ENCODE results near the gene ATRNL1. TPM values are rescaled to one million over a fixed set of nuclear protein-coding genes. Genes with fewer than 3 reads are reported as not detected.
"Not testable (repeated sequence)": the region's sequence is repeated elsewhere in the genome, so short reads cannot be mapped to it uniquely, and the experiment has no call there.

The ATRNL1 gene
- total and polyA plus RNA-seq, 12 donors = 4.8 to 217 (median 92.4) TPM

GRCh38 chr10:115525141-115525540, 432.0 kb downstream of the ATRNL1 start:
- intact Hi-C loops (cut with DNase I) = no loop called here
- 87 to 92% (median 91%) methylated on average over 5 of the region's 5 CpGs for WGBS, 4 donors
- DNase-seq = no peak
- H3K4me1 ChIP-seq (replicated peaks in 1 of 2) = no peaks in the 10 kb centered on the region
- no peak for TF ChIP-seq POLR2A (IDR thresholded peaks at IDR 0.05)
- TF ChIP-seq CTCF (IDR thresholded peaks at IDR 0.05) = no peak
- no peak overlapping the region for H3K27ac ChIP-seq
- no peak overlapping the region for H3K4me3 ChIP-seq
- no peaks in the 10 kb centered on the region for H3K9me3 ChIP-seq (replicated peaks in 1 of 3)
- no peaks in the 10 kb centered on the region for H3K27me3 ChIP-seq
- H3K36me3 ChIP-seq (replicated peaks in 1 of 2) = no peaks in the 10 kb centered on the region

GRCh38 chr10:115527682-115528081, 434.5 kb downstream of the ATRNL1 start:
- H3K4me1 ChIP-seq (replicated peaks in 1 of 2); H3K27me3 ChIP-seq; DNase-seq; H3K4me3 ChIP-seq; H3K27ac ChIP-seq; H3K9me3 ChIP-seq (replicated peaks in 1 of 3); H3K36me3 ChIP-seq (replicated peaks in 1 of 2); intact Hi-C loops (cut with DNase I): not testable (repeated sequence)

- H3K4me3 ChIP-seq; H3K27ac ChIP-seq; H3K36me3 ChIP-seq (replicated peaks in 1 of 2); H3K9me3 ChIP-seq (replicated peaks in 1 of 3); intact Hi-C loops (cut with DNase I); DNase-seq; H3K4me1 ChIP-seq (replicated peaks in 1 of 2); H3K27me3 ChIP-seq: not testable (repeated sequence)
- WGBS, 4 donors = 90 to 100% (median 94%) methylated on average over 15 to 18 of the region's 18 CpGs
Measured at GRCh38 chr10:115536401-115536800, 443.2 kb downstream of the ATRNL1 start.

- intact Hi-C loops (cut with DNase I) = no loop called here
- H3K36me3 ChIP-seq (replicated peaks in 1 of 2) = no peaks in the 10 kb centered on the region
- DNase-seq = no peak
Measured at GRCh38 chr10:115539142-115539762, 446.1 kb downstream of the ATRNL1 start.

GRCh38 chr10:115555887-115556402, 462.8 kb downstream of the ATRNL1 start:
- no peak for DNase-seq
- intact Hi-C loops (cut with DNase I) = no loop called here
- Histone ChIP-seq H3K9me3 (replicated peaks in 1 of 3) (no peaks in the 10 kb centered on the region), H3K27me3 (no peaks in the 10 kb centered on the region), H3K4me3 (no peak overlapping the region), H3K4me1 (replicated peaks in 1 of 2) (no peaks in the 10 kb centered on the region), H3K27ac (no peak overlapping the region), H3K36me3 (replicated peaks in 1 of 2) (no peaks in the 10 kb centered on the region)
- no peak for TF ChIP-seq CTCF (IDR thresholded peaks at IDR 0.05)
- TF ChIP-seq POLR2A (IDR thresholded peaks at IDR 0.05) = no peak
- WGBS, 4 donors = 58 to 64% (median 61%) methylated on average over 3 of the region's 3 CpGs

More at GRCh38 chr10:115539142-115539762, 446.1 kb downstream of the ATRNL1 start:
- H3K4me1 ChIP-seq (replicated peaks in 1 of 2) = no peaks in the 10 kb centered on the region
- no peak overlapping the region for H3K4me3 ChIP-seq
- H3K27ac ChIP-seq = no peak overlapping the region
- no peaks in the 10 kb centered on the region for H3K9me3 ChIP-seq (replicated peaks in 1 of 3)
- no peak for TF ChIP-seq POLR2A (IDR thresholded peaks at IDR 0.05)
- TF ChIP-seq CTCF (IDR thresholded peaks at IDR 0.05) = no peak
- no peaks in the 10 kb centered on the region for H3K27me3 ChIP-seq
